RWPE2 (cell line): ENCODE measurements around the gene TMED10.

ENCODE experiments used
- ATAC-seq: fragments of 200-7000 bp; cut with Tn5 transposase; 3 replicates; pipeline ENCODE4 v1.9.1; 2021; ENCODE audit warnings: low read depth
- DNase-seq: peaks from one replicate; pipeline ENCODE4 v3.0.0-alpha.2; 2020; ENCODE audit warnings: low spot score
- H3K27ac ChIP-seq: fragments of 450-650 bp; 2 replicates; pipeline ENCODE4 v1.5.1; 2017; ENCODE audit warnings: mild to moderate bottlenecking; ENCODE audit not compliant: poor library complexity, severe bottlenecking
- H3K27me3 ChIP-seq: fragments of 250-450 bp; sonication (Bioruptor Pico); 2 replicates; pipeline ENCODE4 v1.5.1; 2021; ENCODE audit warnings: mild to moderate bottlenecking, moderate library complexity; ENCODE audit not compliant: insufficient read depth, poor library complexity, severe bottlenecking
- H3K36me3 ChIP-seq: fragments of 250-450 bp; sonication (Bioruptor Pico); 2 replicates; pipeline ENCODE4 v1.5.1; 2020; ENCODE audit warnings: low read depth, mild to moderate bottlenecking, moderate library complexity
- H3K4me1 ChIP-seq: fragments of 250-450 bp; sonication (Bioruptor Pico); 2 replicates; pipeline ENCODE4 v1.5.1; 2021; ENCODE audit warnings: mild to moderate bottlenecking, moderate library complexity; ENCODE audit not compliant: insufficient read depth, poor library complexity, severe bottlenecking
- H3K4me3 ChIP-seq: fragments of 250-450 bp; sonication (Bioruptor Pico); 2 replicates; pipeline ENCODE4 v1.5.1; 2021; ENCODE audit warnings: mild to moderate bottlenecking, moderate library complexity; ENCODE audit not compliant: severe bottlenecking
- H3K9me3 ChIP-seq: fragments of 250-450 bp; sonication (Bioruptor Pico); 2 replicates; pipeline ENCODE4 v1.5.1; 2021; ENCODE audit warnings: mild to moderate bottlenecking, moderate library complexity; ENCODE audit not compliant: severe bottlenecking
- CTCF ChIP-seq: fragments of 450-650 bp; IDR thresholded peaks from one replicate; pipeline ENCODE4 v1.5.1; 2017; ENCODE audit warnings: mild to moderate bottlenecking, moderate library complexity; ENCODE audit not compliant: poor library complexity, severe bottlenecking

Gene TMED10

GRCh38 chr14:75119056-75119455 lies 57.4 kb downstream of the TMED10 start:
- peaks cover 7% of the 10 kb centered on the region for H3K4me1 ChIP-seq
- no peaks in the 10 kb centered on the region for H3K9me3 ChIP-seq
- TF ChIP-seq CTCF = no peak
- no peak overlapping the region for H3K4me3 ChIP-seq
- H3K27ac ChIP-seq = no peak overlapping the region
- DNase-seq (no peak), ATAC-seq (peak; percentile 55; the same call in 2 of the 3 replicates)
- H3K36me3 ChIP-seq = peaks cover 80% of the 10 kb centered on the region
- no peaks in the 10 kb centered on the region for H3K27me3 ChIP-seq

GRCh38 chr14:75113932-75114539 lies 62.4 kb downstream of the TMED10 start:
- no peaks in the 10 kb centered on the region for H3K9me3 ChIP-seq
- H3K36me3 ChIP-seq = peaks cover 100% of the 10 kb centered on the region
- no peak overlapping the region for H3K27ac ChIP-seq
- ATAC-seq = no peak
- H3K4me1 ChIP-seq = no peaks in the 10 kb centered on the region
- H3K27me3 ChIP-seq = no peaks in the 10 kb centered on the region
- TF ChIP-seq CTCF = no peak
- no peak for DNase-seq
- no peak overlapping the region for H3K4me3 ChIP-seq

GRCh38 chr14:75109877-75110276 lies 66.5 kb downstream of the TMED10 start:
- no peaks in the 10 kb centered on the region for H3K27me3 ChIP-seq
- ATAC-seq = no peak

GRCh38 chr14:75107186-75107585 lies 69.2 kb downstream of the TMED10 start:
- Histone ChIP-seq H3K27me3 (no peaks in the 10 kb centered on the region), H3K9me3 (no peaks in the 10 kb centered on the region), H3K36me3 (peaks cover 87% of the 10 kb centered on the region), H3K4me3 (no peak overlapping the region), H3K4me1 (no peaks in the 10 kb centered on the region), H3K27ac (no peak overlapping the region)
- no peak for ATAC-seq
- no peak for DNase-seq
- no peak for TF ChIP-seq CTCF

More at GRCh38 chr14:75109877-75110276, 66.5 kb downstream of the TMED10 start:
- no peak for TF ChIP-seq CTCF
- Histone ChIP-seq H3K27ac (no peak overlapping the region), H3K4me3 (no peak overlapping the region), H3K4me1 (no peaks in the 10 kb centered on the region), H3K9me3 (no peaks in the 10 kb centered on the region), H3K36me3 (peaks cover 94% of the 10 kb centered on the region)
- no peak for DNase-seq

GRCh38 chr14:75101491-75101890 lies 74.9 kb downstream of the TMED10 start:
- peaks cover 88% of the 10 kb centered on the region for H3K36me3 ChIP-seq
- DNase-seq (no peak), ATAC-seq (no peak)
- TF ChIP-seq CTCF = no peak
- no peak overlapping the region for H3K27ac ChIP-seq
- no peaks in the 10 kb centered on the region for H3K9me3 ChIP-seq
- H3K4me1 ChIP-seq = no peaks in the 10 kb centered on the region
- H3K27me3 ChIP-seq = no peaks in the 10 kb centered on the region
- H3K4me3 ChIP-seq = no peak overlapping the region
